Ectodermal cell (in vitro differentiated cells): ENCODE results near the gene CCDC107.
A peak's percentile ranks its signal among the peaks of the same experiment; 100 is the strongest.

Experiments used
- H3K27ac ChIP-seq: 2 replicates; pipeline ENCODE4 v1.7.0; 2013; ENCODE audit warnings: mild to moderate bottlenecking, low read depth, low read length; ENCODE audit not compliant: insufficient read depth, poor library complexity, severe bottlenecking
- H3K27me3 ChIP-seq: 2 replicates; pipeline ENCODE4 v1.7.0; 2013; ENCODE audit warnings: mild to moderate bottlenecking, low read length; ENCODE audit not compliant: insufficient read depth, control insufficient read depth, poor library complexity, severe bottlenecking
- H3K36me3 ChIP-seq: one replicate; pipeline ENCODE4 v1.7.0; 2013; ENCODE audit warnings: low read length; ENCODE audit not compliant: control insufficient read depth, insufficient read depth
- H3K4me1 ChIP-seq: one replicate; pipeline ENCODE4 v1.7.0; 2013; ENCODE audit warnings: low read length; ENCODE audit not compliant: control insufficient read depth, insufficient read depth
- H3K4me3 ChIP-seq: 2 replicates; pipeline ENCODE4 v1.7.0; 2013; ENCODE audit warnings: low read depth, low read length, control low read depth; ENCODE audit not compliant: insufficient read depth
- H3K9me3 ChIP-seq: 2 replicates; pipeline ENCODE4 v1.7.0; 2013; ENCODE audit warnings: mild to moderate bottlenecking, low read length, moderate library complexity; ENCODE audit not compliant: control insufficient read depth
- WGBS, 2 experiments: methylation state at CpG; one replicate each; pipeline ENCODE4 v1.1.7; 2013; ENCODE audit warnings: missing lambda C conversion rate in 2 of 2; 5-methylcytosine and 5-hydroxymethylcytosine counted together

CCDC107 gene

GRCh38 chr9:35673132-35674024 is 15.3 kb downstream of the CCDC107 start, which contains the start of gene CA9:
Gene CA9 (plus strand): TSS chr9:35673928. CDS start chr9:35673960, 32 bp downstream.
- H3K4me1 ChIP-seq: no peaks in the 10 kb centered on the region
- no peaks in the 10 kb centered on the region for H3K9me3 ChIP-seq
- H3K36me3 ChIP-seq: no peaks in the 10 kb centered on the region
- no peaks in the 10 kb centered on the region for H3K27me3 ChIP-seq
- WGBS, 2 experiments: 87 to 92% methylated on average over 10 of the region's 10 CpGs
- H3K4me3 ChIP-seq: no peak within 1 kb of the TSS
- H3K27ac ChIP-seq: no peak within 1 kb of the TSS

GRCh38 chr9:35674025-35674361 is 15.9 kb downstream of the CCDC107 start:
- no peaks in the 10 kb centered on the region for H3K36me3 ChIP-seq

GRCh38 chr9:35675204-35675603 is 17.1 kb downstream of the CCDC107 start:
- peaks cover 5% of the 10 kb centered on the region for H3K4me1 ChIP-seq
- peak overlapping the region; percentile 44 for H3K4me3 ChIP-seq
- H3K27me3 ChIP-seq: no peaks in the 10 kb centered on the region
- WGBS, 2 experiments: 42 to 43% methylated on average over 13 of the region's 13 CpGs
- no peaks in the 10 kb centered on the region for H3K36me3 ChIP-seq
- H3K9me3 ChIP-seq: no peaks in the 10 kb centered on the region
- no peak overlapping the region for H3K27ac ChIP-seq

More at GRCh38 chr9:35674025-35674361, 15.9 kb downstream of the CCDC107 start:
- H3K9me3 ChIP-seq: no peaks in the 10 kb centered on the region
- no peak overlapping the region for H3K27ac ChIP-seq
- 85 to 89% methylated on average over 3 of the region's 3 CpGs for WGBS, 2 experiments
- no peaks in the 10 kb centered on the region for H3K4me1 ChIP-seq
- H3K4me3 ChIP-seq: no peak overlapping the region
- no peaks in the 10 kb centered on the region for H3K27me3 ChIP-seq

GRCh38 chr9:35675732-35676392 is 17.8 kb downstream of the CCDC107 start:
- no peaks in the 10 kb centered on the region for H3K36me3 ChIP-seq
- WGBS, 2 experiments: 9 to 12% methylated on average over 51 of the region's 51 CpGs
- H3K4me3 ChIP-seq: peak overlapping the region; percentile 44
- H3K4me1 ChIP-seq: peaks cover 6% of the 10 kb centered on the region
- no peak overlapping the region for H3K27ac ChIP-seq
- no peaks in the 10 kb centered on the region for H3K9me3 ChIP-seq
- H3K27me3 ChIP-seq: no peaks in the 10 kb centered on the region

GRCh38 chr9:35679091-35679490 is 21.0 kb downstream of the CCDC107 start:
- WGBS, 2 experiments: 87 to 96% methylated on average over 5 of the region's 5 CpGs
- Histone ChIP-seq H3K9me3 (no peaks in the 10 kb centered on the region), H3K4me1 (peaks cover 6% of the 10 kb centered on the region), H3K4me3 (no peak overlapping the region), H3K27me3 (no peaks in the 10 kb centered on the region), H3K36me3 (peaks cover 14% of the 10 kb centered on the region), H3K27ac (no peak overlapping the region)

- WGBS, 2 experiments: 87 to 89% methylated on average over 8 of the region's 8 CpGs
- no peaks in the 10 kb centered on the region for H3K27me3 ChIP-seq
- peaks cover 21% of the 10 kb centered on the region for H3K36me3 ChIP-seq
- H3K27ac ChIP-seq: no peak overlapping the region
- H3K9me3 ChIP-seq: no peaks in the 10 kb centered on the region
- H3K4me1 ChIP-seq: peaks cover 6% of the 10 kb centered on the region
- H3K4me3 ChIP-seq: no peak overlapping the region
These were observed 21.8 kb downstream of the CCDC107 start for GRCh38 chr9:35679766-35680330.

- no peak overlapping the region for H3K4me3 ChIP-seq
- no peaks in the 10 kb centered on the region for H3K27me3 ChIP-seq
- no peaks in the 10 kb centered on the region for H3K9me3 ChIP-seq
- 51 to 53% methylated on average over 15 of the region's 15 CpGs for WGBS, 2 experiments
- peaks cover 23% of the 10 kb centered on the region for H3K36me3 ChIP-seq
- no peak overlapping the region for H3K27ac ChIP-seq
- peaks cover 6% of the 10 kb centered on the region for H3K4me1 ChIP-seq
These were observed 22.4 kb downstream of the CCDC107 start for GRCh38 chr9:35680331-35681105.

GRCh38 chr9:35681341-35682002 is 23.4 kb downstream of the CCDC107 start:
- H3K27ac ChIP-seq: no peak overlapping the region
- no peaks in the 10 kb centered on the region for H3K9me3 ChIP-seq
- peaks cover 23% of the 10 kb centered on the region for H3K36me3 ChIP-seq
- H3K4me1 ChIP-seq: peaks cover 6% of the 10 kb centered on the region
- 80 to 82% methylated on average over 3 of the region's 3 CpGs for WGBS, 2 experiments
- no peaks in the 10 kb centered on the region for H3K27me3 ChIP-seq
- H3K4me3 ChIP-seq: no peak overlapping the region

- H3K9me3 ChIP-seq: no peaks in the 10 kb centered on the region
- H3K36me3 ChIP-seq: peaks cover 23% of the 10 kb centered on the region
- no peak overlapping the region for H3K4me3 ChIP-seq
- peaks cover 10% of the 10 kb centered on the region for H3K4me1 ChIP-seq
- no peak overlapping the region for H3K27ac ChIP-seq
- 92 to 93% methylated on average over 6 of the region's 6 CpGs for WGBS, 2 experiments
- no peaks in the 10 kb centered on the region for H3K27me3 ChIP-seq
These were observed 24.0 kb downstream of the CCDC107 start for GRCh38 chr9:35682051-35682450.
